ENCODE measurements around the gene GBE1.
"Not testable (repeated sequence)": the region's sequence is repeated elsewhere in the genome, so short reads cannot be mapped to it uniquely, and the experiment has no call there.

Gene GBE1

DNA sequence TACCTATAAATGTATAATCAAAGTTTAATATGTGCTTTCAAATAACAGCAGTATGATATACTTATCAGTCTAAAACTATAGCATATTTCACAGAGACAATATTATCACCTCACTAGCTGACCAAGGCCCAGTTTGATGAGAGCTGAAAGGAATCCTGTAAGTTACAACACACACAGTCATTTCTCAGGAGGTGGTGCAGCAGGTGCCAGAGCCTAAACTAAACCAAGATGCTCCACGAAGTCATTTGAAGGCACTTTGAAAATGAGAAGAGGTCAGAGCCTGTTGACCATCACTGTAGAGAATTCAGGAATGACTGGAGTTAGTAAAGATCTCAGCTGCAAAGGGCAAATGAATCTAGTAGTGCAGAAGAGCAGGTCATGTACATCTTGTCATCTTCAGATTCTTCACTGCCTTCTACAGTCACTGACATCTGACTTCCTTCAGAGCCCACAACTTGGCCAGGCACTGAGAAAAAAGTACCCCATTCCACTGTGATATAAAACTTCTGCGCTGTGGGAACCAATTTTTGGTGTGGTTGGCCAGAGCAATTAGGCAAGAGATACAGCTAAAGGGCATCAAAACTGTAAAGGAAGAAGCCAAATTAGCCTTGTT is 7.9 kb downstream of the GBE1 start:
- no peak for DNase-seq (ENCODE audit: low spot score)

DNA sequence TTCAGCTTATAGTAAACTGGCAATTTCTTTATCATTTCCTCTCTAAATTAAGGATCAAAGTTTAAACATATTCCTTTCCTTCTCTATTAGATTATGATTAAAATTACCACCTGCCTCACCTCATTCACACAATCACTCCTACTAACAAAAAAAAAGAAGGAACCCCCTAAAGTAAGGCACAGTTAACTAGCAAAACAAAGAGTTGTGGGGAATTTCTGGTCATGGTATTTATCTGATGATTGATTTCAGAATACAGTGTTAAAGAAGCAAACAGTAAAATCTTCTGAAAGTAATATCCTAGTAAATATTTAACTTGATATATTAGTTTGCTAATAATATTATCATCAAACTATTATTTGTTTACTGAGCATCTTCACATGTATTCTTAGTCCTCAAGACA is 8.8 kb downstream of the GBE1 start:
- DNase-seq (ENCODE audit: low spot score): no peak

DNA sequence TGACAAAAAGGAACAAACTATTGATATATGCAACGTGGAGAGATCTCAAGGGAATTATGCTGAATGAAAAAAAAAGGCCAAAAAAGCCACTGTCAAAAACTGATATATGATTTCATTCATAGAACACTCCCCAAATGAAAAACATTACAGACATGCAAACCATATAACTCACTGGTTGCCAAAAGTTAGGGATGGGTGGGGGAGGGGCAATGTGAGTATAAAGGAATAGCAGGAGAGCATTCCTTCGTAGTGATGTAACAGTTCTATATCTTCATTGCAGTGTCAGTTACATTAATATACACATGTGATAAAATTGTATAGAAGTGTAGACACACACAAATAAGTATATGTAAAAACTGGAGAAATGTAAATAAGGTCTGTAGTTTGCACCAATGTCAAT is 12.2 kb downstream of the GBE1 start:
- DNase-seq (ENCODE audit: low spot score): no peak

DNA sequence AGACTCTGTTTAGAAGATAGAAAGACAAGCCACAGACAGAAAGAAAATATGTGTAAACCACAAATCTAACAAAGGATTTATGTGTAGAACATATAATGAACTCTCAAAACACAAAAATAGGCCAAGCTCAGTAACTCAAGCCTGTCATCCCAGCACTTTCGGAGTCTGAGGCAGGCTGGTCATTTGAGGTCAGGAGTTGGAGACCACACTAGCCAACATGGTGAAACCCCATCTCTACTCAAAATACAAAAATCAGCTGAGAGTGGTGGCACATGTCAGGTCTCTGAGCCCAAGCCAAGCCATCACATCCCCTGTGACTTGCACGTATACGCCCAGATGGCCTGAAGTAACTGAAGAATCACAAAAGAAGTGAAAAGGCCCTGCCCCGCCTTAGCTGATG is 14.2 kb downstream of the GBE1 start:
- not testable (repeated sequence) for DNase-seq (ENCODE audit: low spot score)

DNA sequence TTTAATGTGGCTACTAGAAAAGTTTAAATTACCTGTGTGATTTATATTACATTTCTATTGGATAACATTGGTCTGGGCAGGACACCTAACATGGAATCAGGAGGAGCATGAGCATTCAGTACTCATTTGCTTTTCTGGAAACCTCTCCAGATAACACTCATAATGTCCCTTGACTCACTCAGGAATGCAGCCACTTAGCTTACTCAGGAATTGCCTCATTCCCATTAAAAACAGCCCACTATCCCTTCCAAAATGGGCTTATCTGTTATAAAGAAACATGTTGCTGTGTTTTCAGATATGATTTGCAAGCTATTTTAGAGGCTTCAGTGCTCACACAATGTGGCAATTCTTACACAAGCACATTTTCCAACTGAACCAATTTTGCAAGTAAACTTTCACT is 17.1 kb downstream of the GBE1 start:
- no peak for DNase-seq (ENCODE audit: low spot score)

DNA sequence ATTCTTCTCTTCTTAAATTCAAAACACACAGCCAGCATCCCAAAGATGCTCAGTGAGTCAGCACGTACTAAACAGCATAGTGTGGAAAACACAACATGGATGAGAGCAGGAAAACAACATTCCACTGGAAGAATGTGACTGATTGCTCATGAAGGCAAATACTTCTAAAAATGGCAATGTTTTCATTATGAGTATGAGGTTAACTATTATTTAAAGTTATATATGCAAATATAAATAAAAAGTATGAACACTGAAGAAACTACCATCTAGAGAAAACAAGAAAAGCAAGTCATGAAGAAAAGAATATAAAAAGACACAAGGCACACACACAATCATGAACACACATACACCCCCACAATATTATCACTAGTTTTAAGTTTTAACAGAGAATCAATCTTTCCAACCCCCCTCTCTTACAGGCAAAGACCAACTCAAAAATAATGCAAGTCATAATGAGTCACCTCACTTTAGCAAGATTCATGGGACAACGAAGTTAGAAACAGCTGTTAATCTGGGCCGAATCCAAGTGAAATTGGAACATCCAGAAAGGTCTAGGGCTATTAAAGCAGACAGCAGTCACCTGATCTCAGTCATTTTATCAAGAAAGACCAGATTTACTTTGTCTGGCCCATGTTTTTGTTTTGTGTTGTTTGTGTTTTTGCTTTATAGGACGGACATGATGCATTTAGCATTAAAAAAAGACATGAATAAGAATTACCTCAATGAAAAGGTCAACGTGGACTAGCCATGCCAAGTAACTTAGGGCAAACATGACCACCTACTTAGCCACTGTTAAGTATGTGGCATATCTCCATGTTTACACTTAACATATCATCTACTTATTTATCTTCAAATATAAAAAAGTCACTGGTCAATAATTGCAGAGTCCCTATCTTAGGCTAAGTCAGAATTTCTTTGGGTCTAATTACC is 18.1 kb downstream of the GBE1 start:
- DNase-seq (ENCODE audit: low spot score): no peak

DNA sequence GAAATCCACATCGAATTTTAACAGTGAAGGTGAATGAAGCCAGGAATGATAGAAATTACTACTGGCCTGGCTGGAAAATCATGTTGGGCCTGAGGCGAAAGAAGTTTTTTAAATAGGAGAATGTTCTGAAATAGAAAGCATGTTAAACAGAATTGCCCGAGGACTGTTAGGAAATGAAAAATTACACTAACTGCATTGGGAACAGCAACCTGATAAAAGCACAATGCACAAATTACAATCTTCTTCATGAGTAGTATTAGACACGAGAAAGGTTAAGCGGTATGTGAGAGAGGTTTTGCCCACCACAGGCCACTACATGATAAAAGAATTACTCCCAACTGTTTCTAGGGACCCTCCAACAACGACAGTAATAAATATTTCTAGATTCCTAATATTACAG is 18.9 kb downstream of the GBE1 start:
- DNase-seq (ENCODE audit: low spot score): no peak

DNA sequence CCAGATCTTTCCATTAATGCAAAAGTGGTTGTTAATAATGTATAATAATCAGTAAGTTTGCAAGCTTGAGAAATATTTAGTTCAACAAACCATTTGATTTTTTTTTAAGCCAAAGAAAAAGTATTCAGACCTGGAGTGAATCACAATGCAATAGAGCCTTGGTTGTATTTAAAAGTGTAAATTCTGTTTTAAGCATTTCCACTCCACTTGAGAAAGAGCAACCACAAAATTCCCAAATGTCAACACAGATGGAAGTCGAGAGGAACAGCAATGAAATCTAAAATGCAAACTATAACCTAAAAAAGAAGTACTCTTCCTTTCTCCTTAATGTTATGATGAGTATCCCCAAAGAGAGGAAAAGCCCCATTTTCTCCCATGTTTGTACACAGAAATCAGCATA is 20.2 kb downstream of the GBE1 start:
- no peak for DNase-seq (ENCODE audit: low spot score)

DNA sequence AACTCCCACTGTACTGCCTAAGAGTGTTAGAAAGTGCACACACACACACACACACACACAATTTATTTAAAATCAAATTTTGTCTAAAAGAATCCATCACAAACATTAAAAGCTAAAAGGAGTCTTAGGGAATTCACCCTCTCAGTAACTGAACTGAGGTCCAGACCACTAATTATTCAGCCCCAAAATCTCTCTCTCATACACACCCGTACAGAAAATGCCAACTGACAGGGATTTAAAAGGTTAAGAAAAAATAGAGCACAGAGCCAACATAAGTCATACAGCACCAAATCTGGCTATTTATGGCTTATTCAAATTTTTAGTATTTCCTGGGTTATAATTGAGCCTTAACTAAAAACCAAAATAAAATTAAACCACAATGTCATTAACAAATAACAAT is 20.7 kb downstream of the GBE1 start:
- no peak for DNase-seq (ENCODE audit: low spot score)

DNA sequence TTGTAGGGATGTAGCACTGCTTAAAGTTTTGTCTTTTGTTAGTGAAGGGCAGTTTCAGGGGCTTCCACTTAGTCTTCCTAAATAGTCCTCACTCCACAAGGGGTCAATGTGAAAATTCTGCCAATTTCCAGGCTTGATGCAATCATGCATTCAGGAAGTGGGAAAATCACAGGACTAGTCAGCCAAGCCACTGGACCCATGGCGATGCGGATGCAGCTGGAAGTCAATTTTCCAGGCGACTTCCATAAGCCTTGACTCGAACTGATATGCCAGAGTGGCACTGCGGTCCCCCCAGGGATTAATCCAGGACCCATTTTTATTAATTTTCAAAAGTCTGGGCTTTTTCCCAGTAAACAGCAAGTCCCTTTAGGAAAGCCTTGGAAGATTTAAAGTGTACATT is 26.1 kb downstream of the GBE1 start:
- DNase-seq (ENCODE audit: low spot score): no peak

DNA sequence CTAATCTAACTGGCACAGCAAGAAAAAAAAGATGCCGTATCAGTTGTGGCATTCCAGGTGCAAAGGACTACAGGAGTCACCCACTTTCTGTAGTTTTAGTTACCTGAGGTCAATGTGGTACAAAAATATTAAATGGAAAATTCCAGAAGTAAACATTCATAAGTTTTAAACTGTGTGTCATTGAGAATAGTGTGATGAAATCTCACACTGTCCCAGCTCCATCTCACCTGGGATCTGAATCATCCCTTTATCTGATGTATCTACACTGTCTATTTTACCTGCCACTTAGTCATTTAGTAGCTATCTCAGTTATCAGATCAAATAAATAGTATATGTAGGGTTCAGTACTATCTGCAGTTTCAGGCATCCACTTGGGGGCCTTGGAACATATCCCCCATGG is 26.7 kb downstream of the GBE1 start:
- no peak for DNase-seq (ENCODE audit: low spot score)

DNA sequence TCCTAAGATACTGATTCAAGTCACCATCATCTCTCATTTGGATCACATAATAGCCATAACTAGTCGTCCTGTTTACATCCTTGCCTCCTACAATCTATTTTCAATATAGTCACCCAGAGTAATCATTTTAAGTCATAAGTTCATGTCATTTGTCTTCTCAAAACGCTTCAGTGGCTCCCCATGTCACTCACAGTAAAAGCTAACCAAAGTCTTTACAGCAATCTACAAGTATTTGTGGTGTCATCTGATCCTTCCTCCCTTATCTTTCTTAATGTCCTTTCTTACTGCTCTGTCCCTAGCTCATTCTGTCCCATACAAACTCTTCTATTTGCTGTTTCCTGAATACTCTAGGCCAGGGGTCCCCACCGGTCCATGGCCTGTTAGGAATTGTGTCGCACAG is 28.8 kb downstream of the GBE1 start:
- DNase-seq (ENCODE audit: low spot score): no peak

DNA sequence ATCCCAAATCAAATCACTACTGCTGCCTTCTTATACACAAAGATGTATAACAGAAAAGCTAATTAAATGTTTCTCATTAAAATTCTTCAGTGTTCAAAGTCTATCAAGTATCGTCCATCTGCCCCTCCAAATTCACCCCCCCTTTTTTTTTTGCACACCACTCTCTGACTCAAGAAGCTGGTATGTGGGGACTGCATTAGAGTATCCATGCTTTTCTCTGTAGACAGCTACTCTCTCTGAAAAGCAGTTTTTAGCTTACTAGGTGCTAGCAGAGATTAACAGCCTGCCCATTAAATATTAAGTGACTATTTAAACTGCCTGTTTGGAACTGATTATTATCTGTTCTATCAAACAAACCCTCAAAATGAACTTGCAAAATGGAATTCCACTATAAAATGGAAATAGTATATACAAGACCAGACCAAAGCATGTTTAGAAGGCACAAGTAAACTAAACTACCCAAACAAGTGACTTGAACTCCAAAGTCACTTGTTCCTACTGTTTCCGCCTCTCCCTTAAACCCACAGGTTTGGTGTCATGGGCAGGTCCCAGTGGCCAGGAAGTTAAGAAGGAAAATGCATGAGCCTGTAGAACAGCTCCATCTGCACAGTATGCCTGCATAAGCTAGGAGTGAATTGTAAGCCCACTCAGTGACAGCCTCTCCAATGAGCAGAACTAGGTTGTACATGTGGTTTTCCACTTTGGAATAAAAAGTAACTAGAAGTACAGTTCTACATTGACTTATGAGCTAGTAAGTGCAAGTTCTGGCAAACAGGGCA is 32.5 kb downstream of the GBE1 start:
- DNase-seq (ENCODE audit: low spot score): no peak

DNA sequence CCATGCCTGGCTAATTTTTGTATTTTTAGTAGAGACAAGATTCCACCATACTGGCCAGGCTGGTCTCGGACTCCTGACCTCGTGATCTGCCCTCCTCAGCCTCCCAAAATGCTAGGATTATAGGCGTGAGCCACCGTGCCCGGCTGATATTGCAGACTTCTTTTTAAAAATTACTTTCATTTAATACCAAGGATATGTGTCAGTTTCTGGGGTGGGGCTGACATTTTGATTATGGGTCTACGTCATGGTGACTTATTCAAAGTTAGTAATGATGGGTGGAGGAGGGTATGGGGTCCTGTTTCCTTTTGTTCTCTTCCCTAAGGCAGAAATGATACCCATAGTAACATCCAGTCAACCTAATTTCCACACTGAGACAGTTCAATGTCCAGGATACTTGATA is 34.7 kb downstream of the GBE1 start:
- DNase-seq (ENCODE audit: low spot score): no peak

DNA sequence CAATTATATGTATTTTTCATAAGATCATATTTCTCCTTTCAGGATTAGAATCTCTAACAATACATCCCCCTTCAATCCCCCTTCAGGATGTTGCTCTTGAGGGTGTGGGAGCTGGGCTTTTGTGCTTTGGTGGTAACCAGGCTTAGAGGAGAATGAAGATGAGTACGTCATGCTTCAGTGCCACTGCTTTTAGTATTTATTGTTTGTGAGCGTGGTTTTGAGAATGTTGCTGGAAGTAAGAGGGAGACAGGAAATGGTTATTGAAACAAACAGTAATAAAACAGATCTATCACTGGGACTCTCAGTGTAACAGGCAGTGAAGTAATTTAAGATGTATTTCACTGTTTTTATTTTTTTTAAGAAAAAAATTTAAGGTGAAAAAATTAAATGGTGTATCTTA is 35.3 kb downstream of the GBE1 start:
- no peak for DNase-seq (ENCODE audit: low spot score)

DNA sequence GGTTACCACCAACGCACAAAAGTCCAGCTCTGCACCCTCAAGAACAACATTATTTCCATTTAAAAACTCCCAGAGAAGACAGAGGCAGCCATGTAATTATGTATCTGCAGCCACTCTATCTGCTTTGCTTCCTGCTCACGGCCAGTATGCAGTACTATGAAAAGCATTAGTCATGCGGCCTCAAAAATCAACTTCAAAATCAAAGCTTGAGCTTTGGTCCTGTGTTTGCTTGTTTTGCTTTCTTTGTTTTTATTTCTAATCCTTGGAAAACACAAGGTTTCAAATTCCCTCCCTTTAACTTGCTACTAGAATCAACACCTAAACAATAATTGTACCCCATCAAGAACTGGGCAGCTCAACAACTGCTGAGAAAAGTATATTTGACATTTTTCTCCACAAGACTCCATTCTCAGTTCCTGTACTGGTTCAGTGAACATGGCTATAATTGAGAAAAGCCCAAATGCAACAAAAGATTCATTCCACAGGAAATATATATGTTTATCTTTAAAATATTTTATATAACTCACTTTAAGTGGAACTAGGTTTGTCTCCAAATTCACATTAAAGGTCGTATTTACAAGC is 37.6 kb downstream of the GBE1 start:
- no peak for DNase-seq (ENCODE audit: low spot score)

DNA sequence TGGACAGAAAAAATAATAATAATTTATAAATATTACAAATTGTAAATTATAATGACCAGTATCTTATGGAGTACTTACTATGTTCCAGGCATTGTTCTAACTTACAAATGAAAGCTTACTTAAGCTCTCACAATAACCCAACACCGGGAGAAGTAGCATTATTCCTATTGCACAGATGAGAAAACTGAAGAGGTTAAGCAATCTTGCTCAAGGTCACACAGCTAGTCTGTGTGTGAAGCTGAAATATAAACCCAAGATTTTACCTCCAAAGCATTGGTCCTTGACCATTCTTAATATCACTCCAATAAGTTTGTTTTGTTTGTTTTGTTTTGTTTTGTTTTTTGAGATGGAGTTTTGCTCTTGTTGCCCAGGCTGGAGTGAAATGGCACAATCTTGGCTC is 43.1 kb downstream of the GBE1 start:
- DNase-seq (ENCODE audit: low spot score): no peak

DNA sequence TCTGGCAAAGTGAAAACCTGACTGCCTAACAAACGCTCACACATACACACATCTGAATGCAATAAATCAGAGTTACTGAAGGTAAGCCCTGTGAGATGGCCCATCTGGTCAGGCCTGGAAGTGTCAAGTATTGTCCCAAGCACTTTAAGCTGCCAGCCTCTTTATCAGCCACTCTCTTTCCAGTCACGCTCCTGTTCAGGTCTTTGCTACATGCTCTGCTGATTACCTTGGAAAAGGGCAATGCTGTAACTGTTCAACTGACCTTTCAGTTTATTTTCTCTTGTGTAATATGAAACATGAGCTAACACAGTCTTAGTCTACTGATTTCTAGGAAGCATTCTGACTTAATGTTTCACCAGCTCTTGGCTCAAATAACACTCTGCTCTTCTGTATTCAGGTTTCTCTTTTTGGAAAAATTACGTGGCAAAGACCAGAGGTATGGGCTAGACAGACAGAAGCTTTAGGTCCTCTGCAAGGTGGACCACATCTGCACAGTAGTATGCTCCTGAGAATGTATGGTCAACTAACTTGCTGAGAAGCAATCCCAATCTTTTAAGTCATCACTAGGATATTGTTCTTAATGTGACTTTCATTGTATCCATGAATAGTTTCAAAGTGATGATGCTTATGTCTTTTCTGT is 44.5 kb downstream of the GBE1 start:
- DNase-seq (ENCODE audit: low spot score): no peak

DNA sequence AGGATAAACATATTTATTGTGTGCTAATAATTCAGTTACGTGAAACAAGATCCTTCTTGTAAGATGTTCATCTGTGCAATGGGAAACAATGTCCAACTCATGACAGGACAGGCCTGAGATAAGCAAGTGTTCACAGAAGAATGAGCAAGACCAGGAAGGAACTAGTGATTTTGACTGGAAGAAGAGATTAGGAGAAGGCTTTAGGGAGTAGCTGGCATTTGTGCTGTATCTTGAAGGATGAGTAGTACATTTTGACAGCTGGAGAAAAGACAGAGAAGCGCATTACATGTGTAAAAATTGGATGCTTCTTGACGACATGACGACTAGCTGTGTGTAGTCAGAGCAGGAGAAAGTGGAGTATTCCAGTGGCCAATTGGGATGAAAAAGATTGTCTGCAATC is 48.4 kb downstream of the GBE1 start:
- no peak for DNase-seq (ENCODE audit: low spot score)

DNA sequence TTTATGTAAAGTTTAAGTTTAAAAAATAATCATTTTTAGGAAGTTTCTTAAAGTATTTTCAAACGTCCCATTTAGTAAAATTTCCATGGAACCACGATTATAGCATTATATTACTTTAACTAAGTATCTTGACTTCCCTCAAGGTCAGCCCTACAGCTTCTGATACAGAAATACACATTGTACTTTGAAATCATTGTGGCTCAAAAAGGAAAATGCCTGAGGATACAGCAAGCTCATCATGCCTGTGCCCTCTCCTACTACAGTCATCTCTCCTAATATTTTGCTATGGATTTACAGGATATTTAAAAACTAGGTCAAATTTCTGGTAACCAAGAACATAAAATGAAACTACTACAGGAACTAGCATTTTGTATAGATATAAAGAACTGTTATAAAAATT is 51.8 kb downstream of the GBE1 start:
- DNase-seq (ENCODE audit: low spot score): no peak

DNA sequence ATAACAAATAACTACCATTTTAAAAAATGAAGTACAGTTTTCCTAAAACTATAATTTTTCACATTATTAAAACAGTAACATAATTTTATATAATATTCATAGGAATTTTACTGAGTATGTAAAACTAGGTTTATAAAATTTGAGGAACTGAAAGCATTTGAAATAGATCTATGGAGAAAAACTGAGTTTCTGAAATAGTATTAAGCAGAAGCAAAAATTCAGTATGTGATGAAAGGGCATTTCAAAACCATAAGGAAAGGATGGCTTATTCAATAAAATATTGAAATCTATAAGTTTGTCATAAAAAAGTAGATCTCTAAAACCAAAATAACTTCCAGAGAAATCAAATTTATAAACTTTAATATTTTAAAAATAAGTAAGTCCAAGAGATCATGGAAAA is 53.4 kb downstream of the GBE1 start:
- no peak for DNase-seq (ENCODE audit: low spot score)

DNA sequence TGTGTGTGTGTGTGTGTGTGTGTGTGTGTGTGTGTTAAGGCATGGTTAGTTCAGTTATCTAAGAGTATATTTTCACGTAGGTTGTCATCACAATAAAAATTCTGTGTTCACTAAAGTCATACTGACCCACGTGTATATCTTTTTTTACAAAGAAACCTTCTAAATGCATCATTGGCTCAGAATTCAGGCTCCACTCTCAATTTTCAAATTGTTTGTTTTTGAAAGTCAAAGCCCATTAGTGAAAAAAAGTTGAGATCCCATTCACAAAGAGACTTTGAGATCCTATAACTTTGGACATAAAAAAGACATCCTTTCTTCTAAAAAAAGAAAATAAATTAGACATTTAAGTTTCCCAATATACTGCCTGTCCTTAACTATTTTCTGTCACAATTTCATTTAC is 59.3 kb downstream of the GBE1 start:
- DNase-seq (ENCODE audit: low spot score): no peak

Measured in D341Med (cell line).